Uterus (tissue), 2 donors: ENCODE measurements around the gene BAK1.

ENCODE experiments used
- CTCF ChIP-seq, 4 experiments: fragments of 200-600 bp in 2 of 4; fragments of 450-650 bp in 2 of 4; sonication (generic) in 2 of 4; IDR thresholded peaks; one replicate each; pipeline ENCODE4 v1.5.1; 2016 to 2019; ENCODE audit warnings: antibody characterized with exemption in 4 of 4, mild to moderate bottlenecking in 2 of 4, moderate library complexity in 1 of 4
- POLR2A ChIP-seq, 2 donors: fragments of 450-650 bp; IDR thresholded peaks; one replicate each; pipeline ENCODE4 v1.6.1; 2016; ENCODE audit warnings: antibody characterized with exemption in 2 of 2, mild to moderate bottlenecking in 1 of 2, moderate library complexity in 1 of 2

GRCh38 chr6:33581186-33581585 lies 1.1 kb upstream of the BAK1 start:
- TF ChIP-seq CTCF (IDR thresholded peaks at IDR 0.05) (no peak), POLR2A (IDR thresholded peaks at IDR 0.05) (no peak)
